Measurements from ENCODE around the gene WBP1L. TPM values are rescaled to one million over a fixed set of nuclear protein-coding genes. Genes with fewer than 3 reads are reported as not detected.

The WBP1L gene
- polyA plus RNA-seq, 3 donors: 24.8 to 43.0 (median 38.3) TPM

- no peak overlapping the region for H3K9ac ChIP-seq (ENCODE audit: insufficient read depth, low read length, poor library complexity, severe bottlenecking)
- Mint-ChIP-seq H3K4me3 (no peak overlapping the region), H3K27ac (no peak overlapping the region), H3K27me3 (ENCODE audit: low read depth in 3 of 3) (no peaks in the 10 kb centered on the region), H3K9me3 (peaks cover 0 to 2% (median 0%) of the 10 kb centered on the region in 7 donors), H3K4me1 (peaks cover 11% of the 10 kb centered on the region), H3K36me3 (peaks cover 38 to 39% of the 10 kb centered on the region in 2 donors)
- peaks cover 0 to 6% of the 10 kb centered on the region in 2 donors for H3K4me1 ChIP-seq (ENCODE audit: control insufficient read depth in 1 of 2, insufficient read depth in 2 of 2, low read length in 2 of 2)
- no CpG with 5 or more reads among the region's 3 CpGs for WGBS (ENCODE audit: insufficient coverage)
- H3K27ac ChIP-seq (ENCODE audit: low read depth in 1 of 2, low read length in 2 of 2): no peak overlapping the region
- H3K36me3 ChIP-seq (replicated peaks in 1 of 2; ENCODE audit: control insufficient read depth in 1 of 2, insufficient read depth in 2 of 2, low read length in 2 of 2): peaks cover 8 to 26% of the 10 kb centered on the region in 2 donors
- H3K27me3 ChIP-seq (ENCODE audit: control insufficient read depth in 2 of 2, insufficient read depth in 2 of 2, low read length in 2 of 2): no peaks in the 10 kb centered on the region
- no peaks in the 10 kb centered on the region for H3K79me2 ChIP-seq (ENCODE audit: insufficient read depth, low read length)
- H2AFZ ChIP-seq (ENCODE audit: insufficient read depth, low read depth, low read length, poor library complexity, severe bottlenecking): no peak overlapping the region
- no peak for TF ChIP-seq CTCF (IDR thresholded peaks at IDR 0.05)
- no peak for DNase-seq
- H3K4me3 ChIP-seq (replicated peaks in 1 of 3; ENCODE audit: low read depth in 2 of 3, low read length in 3 of 3): no peak overlapping the region
- intact Hi-C loops (cut with micrococcal nuclease): no loop called here
- H3K9me3 ChIP-seq (replicated peaks in 1 of 2; ENCODE audit: control insufficient read depth in 1 of 2, insufficient read depth in 1 of 2, low read length in 2 of 2): no peaks in the 10 kb centered on the region
- H3K4me2 ChIP-seq (replicated peaks; ENCODE audit: extremely low read depth, low read length, poor library complexity, severe bottlenecking): no peak overlapping the region
- peaks cover 7% of the 10 kb centered on the region for H4K20me1 ChIP-seq (ENCODE audit: insufficient read depth, low read length)
Observed at GRCh38 chr10:102701272-102701671, 42.5 kb upstream of the WBP1L start.

DNA sequence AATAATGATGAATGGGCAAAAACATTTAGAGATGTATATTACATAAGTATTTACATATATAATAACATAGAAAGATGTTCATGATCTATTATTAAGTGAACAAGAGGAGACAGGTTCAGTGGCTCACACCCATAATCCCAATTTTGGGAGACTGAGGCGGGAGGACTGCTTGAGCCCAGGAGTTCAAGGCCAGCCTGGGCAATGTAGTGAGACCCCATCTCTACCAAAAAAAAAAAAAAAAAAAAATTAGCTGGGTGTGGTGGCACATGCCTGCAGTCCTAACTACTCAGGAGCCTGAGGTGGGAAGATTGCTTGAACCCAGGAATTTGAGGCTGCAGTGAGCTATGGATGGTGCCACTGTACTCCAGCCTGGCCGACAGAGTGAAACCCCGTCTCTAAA lies 42.0 kb upstream of the WBP1L start:
- WGBS (ENCODE audit: insufficient coverage): no CpG with 5 or more reads among the region's 3 CpGs
- Histone ChIP-seq H3K9me3 (replicated peaks in 1 of 2; ENCODE audit: control insufficient read depth in 1 of 2, insufficient read depth in 1 of 2, low read length in 2 of 2) (no peaks in the 10 kb centered on the region), H3K4me1 (ENCODE audit: control insufficient read depth in 1 of 2, insufficient read depth in 2 of 2, low read length in 2 of 2) (peaks cover 0 to 6% of the 10 kb centered on the region in 2 donors), H3K4me2 (replicated peaks; ENCODE audit: extremely low read depth, low read length, poor library complexity, severe bottlenecking) (no peak overlapping the region), H3K4me3 (replicated peaks in 1 of 3; ENCODE audit: low read depth in 2 of 3, low read length in 3 of 3) (no peak overlapping the region), H3K9ac (ENCODE audit: insufficient read depth, low read length, poor library complexity, severe bottlenecking) (no peak overlapping the region), H3K27ac (ENCODE audit: low read depth in 1 of 2, low read length in 2 of 2) (no peak overlapping the region), H3K79me2 (ENCODE audit: insufficient read depth, low read length) (peaks cover under 1% of the 10 kb centered on the region), H3K27me3 (ENCODE audit: control insufficient read depth in 2 of 2, insufficient read depth in 2 of 2, low read length in 2 of 2) (no peaks in the 10 kb centered on the region), H4K20me1 (ENCODE audit: insufficient read depth, low read length) (peaks cover 7% of the 10 kb centered on the region), H3K36me3 (replicated peaks in 1 of 2; ENCODE audit: control insufficient read depth in 1 of 2, insufficient read depth in 2 of 2, low read length in 2 of 2) (peaks cover 4 to 21% of the 10 kb centered on the region in 2 donors), H2AFZ (ENCODE audit: insufficient read depth, low read depth, low read length, poor library complexity, severe bottlenecking) (no peak overlapping the region)
- no peak overlapping the region for H3K4me3 Mint-ChIP-seq
- intact Hi-C loops (cut with micrococcal nuclease): no loop called here
- H3K36me3 Mint-ChIP-seq: peaks cover 34 to 35% of the 10 kb centered on the region in 2 donors
- H3K4me1 Mint-ChIP-seq: peaks cover 8% of the 10 kb centered on the region
- no peak for DNase-seq
- no peak for TF ChIP-seq CTCF (IDR thresholded peaks at IDR 0.05)
- peaks cover 0 to 2% (median 0%) of the 10 kb centered on the region in 7 donors for H3K9me3 Mint-ChIP-seq
- no peaks in the 10 kb centered on the region for H3K27me3 Mint-ChIP-seq (ENCODE audit: low read depth in 3 of 3)
- no peak overlapping the region for H3K27ac Mint-ChIP-seq

Measured in CD14-positive monocyte (primary cell).